Measurements from ENCODE around the gene GATA2.

Gene GATA2

GRCh38 chr3:128453501-128454309, 39.3 kb downstream of the GATA2 start:
- no peak for DNase-seq

DNA sequence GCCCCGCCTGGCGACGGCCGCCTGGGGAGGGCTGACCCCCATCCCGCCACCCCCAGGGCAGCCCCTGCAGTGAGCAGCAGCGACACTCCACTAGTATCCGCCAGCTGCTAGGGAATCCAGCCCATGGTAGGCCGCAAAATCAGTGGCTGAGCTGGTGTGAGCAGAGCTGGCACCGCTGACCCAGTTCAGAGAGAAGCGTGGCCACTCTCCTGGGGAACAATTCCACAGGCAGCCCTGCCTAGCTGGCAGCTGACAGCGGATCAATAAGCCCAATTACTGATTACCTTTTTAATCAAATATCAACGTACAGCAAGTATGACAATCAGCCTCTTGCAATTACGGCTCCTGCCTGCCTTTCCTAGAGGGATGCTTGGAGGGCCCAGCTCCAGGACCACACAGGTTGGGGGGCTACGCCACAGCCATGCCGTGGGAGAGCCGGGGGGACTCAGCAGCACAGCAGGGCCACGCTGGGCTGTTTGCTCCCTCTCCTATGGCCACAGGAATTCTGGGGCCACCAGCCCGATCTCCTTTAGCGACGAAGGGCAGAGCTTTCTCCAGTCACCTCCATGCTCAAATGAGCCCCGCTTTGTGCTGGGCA, 40.2 kb downstream of the GATA2 start:
- no peak for DNase-seq

DNA sequence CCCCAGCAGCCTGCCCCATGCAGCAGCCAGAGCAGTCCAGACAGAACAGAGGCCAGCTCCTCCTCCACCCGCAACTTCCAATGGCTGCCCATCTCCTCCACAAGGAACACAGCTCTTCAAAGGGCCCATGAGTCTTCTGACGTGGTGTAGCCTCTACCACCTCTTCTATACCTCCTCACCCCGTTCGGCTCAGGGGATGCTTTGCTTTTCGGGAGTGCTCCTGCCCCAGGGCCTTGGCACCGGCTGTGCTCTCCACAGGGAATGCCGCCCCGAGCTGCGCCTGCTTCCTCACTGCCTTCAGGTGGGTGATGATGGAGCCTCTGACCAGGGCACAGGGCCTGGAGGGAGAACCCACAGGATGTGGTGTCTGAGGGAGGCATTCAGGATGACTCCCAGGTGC, 40.9 kb downstream of the GATA2 start:
- DNase-seq, result no peak

DNA sequence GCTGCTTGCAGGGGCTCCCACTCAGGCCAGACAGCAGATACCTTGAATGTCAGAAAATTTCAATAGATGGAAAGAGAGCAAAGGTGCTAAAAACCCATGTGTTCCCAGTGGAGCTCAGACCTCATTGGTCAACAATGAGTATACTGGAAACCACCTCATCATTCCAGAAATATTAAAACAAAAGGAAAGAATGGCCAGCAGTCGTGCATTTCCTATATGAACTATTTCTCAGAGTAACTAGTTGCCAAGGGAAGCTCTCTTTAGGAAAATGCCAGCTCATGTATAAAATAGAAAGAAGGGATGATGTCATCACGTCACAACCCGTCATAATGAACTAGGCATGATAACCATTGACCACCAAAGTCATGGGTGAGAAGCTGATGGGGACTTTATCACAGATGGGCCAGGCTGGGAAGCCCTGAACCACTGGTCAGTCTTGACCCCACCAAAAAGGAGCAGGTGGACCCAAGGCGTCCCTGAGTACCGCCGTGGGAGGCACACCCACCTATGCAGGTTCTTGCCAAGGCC, 43.8 kb downstream of the GATA2 start:
- no peak for DNase-seq

- no peak for DNase-seq
Measured at GRCh38 chr3:128448491-128448890, 44.5 kb downstream of the GATA2 start.

- no peak for DNase-seq
Measured at GRCh38 chr3:128447561-128448013, 45.4 kb downstream of the GATA2 start.

DNA sequence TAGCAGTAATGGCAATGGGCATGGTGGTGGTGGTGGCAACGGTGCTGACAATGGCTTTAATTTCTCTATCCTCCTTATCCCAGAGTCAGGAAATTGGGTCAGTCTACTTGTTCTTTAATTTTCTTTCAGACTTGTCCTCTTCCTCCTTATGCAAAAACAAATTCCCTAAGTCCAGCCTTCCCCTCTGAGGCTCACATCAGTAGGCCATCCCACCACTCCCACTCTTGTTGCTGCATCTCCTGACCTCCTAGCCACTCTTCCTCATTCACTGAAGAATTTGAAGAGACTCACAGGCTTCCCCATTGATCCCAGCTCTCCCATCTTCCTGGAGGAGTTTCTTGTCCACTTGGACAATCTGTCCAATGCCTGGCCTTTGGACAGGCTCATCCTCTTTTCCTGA, 46.2 kb downstream of the GATA2 start:
- no peak for DNase-seq

DNA sequence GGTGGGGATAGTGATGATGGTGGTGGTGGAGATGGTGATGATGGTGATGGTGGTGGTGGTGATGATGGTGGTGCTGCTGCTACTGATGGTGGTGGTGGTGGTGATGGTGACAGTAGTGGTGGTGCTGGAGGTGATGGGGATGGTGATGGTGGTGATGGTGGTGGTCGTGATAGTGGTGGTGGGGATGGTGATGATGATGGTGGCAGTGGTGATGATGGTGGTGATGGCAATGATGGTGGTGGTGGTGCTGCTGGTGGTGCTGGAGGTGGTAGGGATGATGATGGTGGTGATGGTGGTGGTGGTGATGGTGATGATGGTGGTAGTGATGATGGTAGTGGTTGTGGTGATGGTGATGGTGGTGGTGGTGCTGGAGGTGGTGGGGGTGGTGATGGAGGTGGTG, 47.6 kb downstream of the GATA2 start:
- DNase-seq, result no peak

DNA sequence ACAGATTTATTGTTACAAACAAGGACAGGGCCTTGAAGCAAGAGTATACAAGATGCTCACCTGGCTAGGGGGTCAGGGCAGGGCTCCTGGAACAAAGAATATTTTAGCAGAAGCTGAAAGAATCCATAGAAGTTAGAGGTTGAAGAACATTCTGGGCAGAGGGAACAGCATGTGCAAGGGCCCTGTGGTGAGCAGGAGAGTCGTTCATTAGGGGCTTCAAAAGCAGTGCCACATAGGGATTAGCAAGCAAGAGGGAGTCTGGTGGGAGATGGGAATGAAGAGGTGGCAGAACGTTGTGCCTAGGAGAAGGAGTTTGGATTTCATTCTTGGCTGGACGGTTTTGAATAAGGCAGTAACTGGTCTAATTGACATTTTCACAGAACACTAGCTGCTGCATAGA, 49.2 kb downstream of the GATA2 start:
- DNase-seq, result no peak

- no peak for DNase-seq
Measured at GRCh38 chr3:128442949-128443348, 50.1 kb downstream of the GATA2 start.

DNA sequence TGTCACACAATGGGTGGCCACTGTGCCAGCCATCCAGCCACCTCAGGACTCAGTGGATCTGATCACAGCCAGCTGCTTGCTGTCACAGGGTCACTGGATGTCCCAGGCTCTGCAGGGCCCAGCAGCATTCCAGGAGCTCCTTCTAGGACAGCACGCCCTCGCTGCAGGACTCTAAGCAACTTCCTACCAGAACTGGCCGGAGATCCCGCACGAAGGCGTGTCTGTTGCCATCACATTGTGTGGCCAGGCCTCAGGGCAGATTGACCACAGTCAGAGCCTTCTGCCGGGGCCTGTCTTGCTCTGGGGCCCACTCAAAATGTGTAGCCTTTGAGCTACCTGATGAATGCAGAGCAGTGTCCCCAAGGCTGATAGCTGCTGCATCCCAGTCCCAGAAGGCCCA, 50.9 kb downstream of the GATA2 start:
- no peak for DNase-seq

- no peak for DNase-seq
Measured at GRCh38 chr3:128439226-128439625, 53.8 kb downstream of the GATA2 start.

- no peak for DNase-seq
Measured at GRCh38 chr3:128438488-128439072, 54.4 kb downstream of the GATA2 start.

DNA sequence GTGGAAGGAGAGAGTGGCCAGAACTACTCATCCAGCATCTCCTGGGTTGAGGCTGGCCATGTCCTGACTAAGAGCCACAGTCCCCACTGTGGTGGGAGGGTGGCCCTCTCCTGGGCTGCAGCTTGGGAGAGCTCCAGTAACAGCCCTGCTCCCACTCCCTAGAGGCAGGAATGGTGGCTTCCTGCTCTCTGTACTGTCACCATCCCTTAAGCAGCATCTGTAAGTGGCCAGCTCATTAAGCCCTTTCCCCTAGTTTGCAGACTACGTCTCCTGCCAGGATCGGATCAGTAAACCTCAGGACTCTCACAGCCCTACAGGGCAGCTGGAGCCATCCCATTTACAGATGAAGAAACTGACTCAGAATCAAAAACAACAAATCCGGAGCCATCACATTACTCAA, 56.8 kb downstream of the GATA2 start:
- DNase-seq, result no peak

- no peak for DNase-seq
Measured at GRCh38 chr3:128435561-128435960, 57.4 kb downstream of the GATA2 start.

DNA sequence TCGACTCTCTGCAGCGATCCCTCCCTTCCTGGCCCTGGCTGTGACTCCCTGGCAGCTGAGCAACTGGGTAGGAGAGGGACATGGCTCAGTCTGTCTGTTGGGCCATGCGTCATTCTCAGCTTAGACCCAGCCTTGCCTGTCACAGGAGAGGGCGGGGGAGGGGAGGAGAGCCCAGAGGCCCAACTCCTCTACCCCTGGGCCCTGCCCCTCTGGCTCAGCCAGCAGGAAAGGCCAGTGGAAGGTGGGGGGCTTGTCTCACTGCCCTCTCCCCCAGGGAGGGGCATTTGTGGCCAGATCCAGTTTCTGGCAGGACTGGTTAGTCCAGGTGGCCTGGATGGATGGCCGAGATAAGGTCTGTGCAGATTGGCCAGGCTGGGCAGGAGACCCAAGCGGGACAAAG, 57.9 kb downstream of the GATA2 start:
- DNase-seq, result no peak

DNA sequence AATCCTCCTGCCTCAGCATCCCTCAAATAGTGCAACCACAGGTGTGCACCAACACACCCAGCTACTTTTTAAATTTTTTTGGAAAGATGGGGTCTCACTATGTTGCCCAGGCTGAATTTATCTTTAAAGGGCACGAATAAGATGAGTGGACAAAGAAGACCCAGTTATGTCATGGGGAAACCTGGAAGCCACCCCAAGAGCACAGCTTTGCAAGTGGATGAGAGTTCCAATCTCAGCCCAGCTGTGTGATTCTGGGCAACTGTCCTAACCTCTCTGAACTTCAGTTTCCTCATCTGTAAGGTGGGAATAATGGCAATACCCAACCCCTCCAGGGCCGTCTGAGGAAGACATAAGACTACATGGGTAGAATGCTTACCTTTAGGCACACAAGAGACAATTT, 58.5 kb downstream of the GATA2 start:
- DNase-seq, result no peak

DNA sequence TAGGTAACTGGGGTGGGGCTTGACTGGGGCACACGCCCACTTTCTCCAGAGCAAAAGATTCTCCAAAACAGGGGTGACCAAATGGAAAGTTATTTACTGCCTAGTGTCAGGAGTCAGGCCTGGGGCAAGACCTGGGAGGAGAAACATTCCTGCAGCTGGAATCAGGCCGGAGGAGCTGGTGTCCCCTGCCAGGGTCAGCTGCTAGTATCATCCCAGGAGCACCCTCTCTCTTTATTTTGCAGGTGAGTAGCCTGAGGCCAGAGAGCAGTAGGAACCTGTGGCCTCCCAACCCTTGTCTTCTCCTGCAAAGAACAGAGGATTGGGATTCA, 59.2 kb downstream of the GATA2 start:
- DNase-seq, result no peak

GRCh38 chr3:128432971-128433836, 59.8 kb downstream of the GATA2 start:
- no peak for DNase-seq

DNA sequence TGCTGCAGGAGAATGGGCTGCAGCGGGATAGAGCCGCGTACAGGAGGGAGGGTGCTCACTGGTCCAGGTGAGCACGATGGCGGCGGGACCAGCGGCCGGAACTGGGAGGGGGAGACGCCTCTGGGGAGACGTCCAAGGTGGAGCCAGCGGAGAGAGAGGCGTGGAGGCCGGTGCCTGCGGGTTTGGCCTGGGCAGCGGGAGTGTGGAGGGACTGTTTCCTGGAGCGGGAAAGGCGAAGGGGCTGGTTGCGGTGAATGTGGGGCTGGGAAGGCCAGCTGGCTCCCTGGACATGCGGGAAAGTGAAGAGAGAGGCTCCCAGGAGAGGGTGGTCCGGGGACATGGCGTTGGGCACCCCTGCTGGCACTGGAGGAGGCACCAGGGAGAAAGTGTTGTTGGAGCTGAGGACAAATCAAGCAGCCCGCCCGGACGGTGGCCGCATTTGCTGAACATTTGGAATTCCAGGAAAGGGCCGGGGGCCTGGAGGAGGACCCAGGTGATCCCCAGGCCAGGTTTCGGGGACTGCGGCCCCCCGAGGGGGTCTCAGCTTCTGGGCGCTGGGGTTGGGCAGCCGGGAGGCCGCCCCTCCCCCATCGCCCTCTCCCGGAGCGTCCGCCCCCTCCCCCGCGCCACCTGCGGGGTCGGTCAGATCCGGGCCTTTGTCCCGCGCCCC, 60.6 kb downstream of the GATA2 start:
- no peak for DNase-seq

- DNase-seq, result no peak
Measured at GRCh38 chr3:128431803-128432300, 61.1 kb downstream of the GATA2 start.

GRCh38 chr3:128430731-128431130, 62.3 kb downstream of the GATA2 start:
- DNase-seq, result no peak
